Lower leg skin (tissue), 3 donors: Measurements from ENCODE around the gene SERPINA4.

Source experiments
- CTCF ChIP-seq, 3 donors: fragments of 450-650 bp; IDR thresholded peaks; one replicate each; pipeline ENCODE4 v1.5.1; 2016; ENCODE audit warnings: antibody characterized with exemption in 3 of 3, mild to moderate bottlenecking in 3 of 3, moderate library complexity in 2 of 3
- POLR2A ChIP-seq, 2 donors: fragments of 450-650 bp; IDR thresholded peaks; one replicate each; pipeline ENCODE4 v1.6.1; 2016 to 2017; ENCODE audit warnings: antibody characterized with exemption in 2 of 2, mild to moderate bottlenecking in 1 of 2, moderate library complexity in 1 of 2

GRCh38 chr14:94617988-94618822 is 57.0 kb downstream of the SERPINA4 start:
- TF ChIP-seq CTCF (IDR thresholded peaks at IDR 0.05) (no peak), POLR2A (IDR thresholded peaks at IDR 0.05) (no peak)
